ENCODE measurements around the gene AKR1C8.

- TF ChIP-seq CTCF (IDR thresholded peaks at IDR 0.05; ENCODE audit: insufficient read depth, low read depth, low read length) = no peak
- TF ChIP-seq EZH2 (IDR thresholded peaks at IDR 0.05; ENCODE audit: insufficient read depth, low read length) = no peak
Measured at GRCh38 chr10:5116621-5117020, 68.3 kb downstream of the AKR1C8 start.
